Measurements from ENCODE around the gene SLFN12L. TPM values are rescaled to one million over a fixed set of nuclear protein-coding genes. Genes with fewer than 3 reads are reported as not detected.

SLFN12L gene
- total and polyA plus RNA-seq, 9 of the 15 experiments (the other 6 are each of a cell fraction or from before 2014, with no cell fraction given), result 0.04 to 0.31 (median 0.08) TPM; not detected in 3

DNA sequence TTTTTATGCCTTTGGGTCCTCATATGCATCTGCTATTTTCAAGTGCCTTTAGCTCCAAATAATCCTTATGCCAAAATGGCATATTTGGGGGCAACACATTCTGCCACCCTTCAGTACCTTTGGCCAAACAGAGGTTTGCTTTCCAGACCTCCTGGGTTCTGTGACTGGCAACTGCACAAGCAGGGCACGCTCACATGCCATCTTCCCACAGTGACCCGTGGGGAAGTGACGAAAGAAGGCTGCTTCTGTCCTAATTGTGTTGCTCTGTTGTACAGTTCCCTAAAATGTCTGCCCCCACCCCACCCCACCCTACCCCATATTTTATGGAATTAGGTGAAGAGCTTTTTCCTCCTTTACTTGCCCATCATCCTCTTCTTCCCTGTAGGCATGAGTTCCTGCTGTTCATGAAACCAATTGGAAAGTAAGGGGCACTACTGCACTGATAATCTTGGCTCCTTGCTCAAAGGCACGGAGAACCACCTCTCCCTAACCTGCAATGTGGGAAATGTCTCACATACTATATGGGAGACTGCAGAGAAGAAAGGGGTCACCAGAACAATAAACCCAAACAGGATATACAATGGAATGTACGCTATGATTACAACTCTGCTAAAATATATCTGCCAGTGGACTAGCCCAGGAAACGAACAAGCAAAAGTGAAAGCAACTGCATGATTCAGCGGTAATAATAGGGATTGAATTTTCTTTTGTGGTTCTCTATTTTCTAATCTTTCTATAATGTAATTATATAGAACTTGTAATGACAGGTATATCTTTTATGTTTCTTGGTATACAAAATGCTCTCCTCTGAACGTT is 3.3 kb upstream of the SLFN12L start (continued):
- TF ChIP-seq, protein P1, sequence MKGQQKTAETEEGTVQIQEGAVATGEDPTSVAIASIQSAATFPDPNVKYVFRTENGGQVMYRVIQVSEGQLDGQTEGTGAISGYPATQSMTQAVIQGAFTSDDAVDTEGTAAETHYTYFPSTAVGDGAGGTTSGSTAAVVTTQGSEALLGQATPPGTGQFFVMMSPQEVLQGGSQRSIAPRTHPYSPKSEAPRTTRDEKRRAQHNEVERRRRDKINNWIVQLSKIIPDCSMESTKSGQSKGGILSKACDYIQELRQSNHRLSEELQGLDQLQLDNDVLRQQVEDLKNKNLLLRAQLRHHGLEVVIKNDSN (CRISPR knock-in tag; IDR thresholded peaks at IDR 0.05), result no peak
- TF ChIP-seq MIER1 (IDR thresholded peaks at IDR 0.05; ENCODE audit: low read depth), result no peak
- TF ChIP-seq RBM22 (IDR thresholded peaks at IDR 0.05; ENCODE audit: low read depth, low read length, poor library complexity, severe bottlenecking), result no peak
- TF ChIP-seq, protein P2, sequence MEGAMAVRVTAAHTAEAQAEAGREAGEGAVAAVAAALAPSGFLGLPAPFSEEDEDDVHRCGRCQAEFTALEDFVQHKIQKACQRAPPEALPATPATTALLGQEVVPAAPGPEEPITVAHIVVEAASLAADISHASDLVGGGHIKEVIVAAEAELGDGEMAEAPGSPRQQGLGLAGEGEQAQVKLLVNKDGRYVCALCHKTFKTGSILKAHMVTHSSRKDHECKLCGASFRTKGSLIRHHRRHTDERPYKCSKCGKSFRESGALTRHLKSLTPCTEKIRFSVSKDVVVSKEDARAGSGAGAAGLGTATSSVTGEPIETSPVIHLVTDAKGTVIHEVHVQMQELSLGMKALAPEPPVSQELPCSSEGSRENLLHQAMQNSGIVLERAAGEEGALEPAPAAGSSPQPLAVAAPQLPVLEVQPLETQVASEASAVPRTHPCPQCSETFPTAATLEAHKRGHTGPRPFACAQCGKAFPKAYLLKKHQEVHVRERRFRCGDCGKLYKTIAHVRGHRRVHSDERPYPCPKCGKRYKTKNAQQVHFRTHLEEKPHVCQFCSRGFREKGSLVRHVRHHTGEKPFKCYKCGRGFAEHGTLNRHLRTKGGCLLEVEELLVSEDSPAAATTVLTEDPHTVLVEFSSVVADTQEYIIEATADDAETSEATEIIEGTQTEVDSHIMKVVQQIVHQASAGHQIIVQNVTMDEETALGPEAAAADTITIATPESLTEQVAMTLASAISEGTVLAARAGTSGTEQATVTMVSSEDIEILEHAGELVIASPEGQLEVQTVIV (CRISPR knock-in tag; IDR thresholded peaks at IDR 0.05; ENCODE audit: borderline replicate concordance), result no peak
- TF ChIP-seq, protein P3, sequence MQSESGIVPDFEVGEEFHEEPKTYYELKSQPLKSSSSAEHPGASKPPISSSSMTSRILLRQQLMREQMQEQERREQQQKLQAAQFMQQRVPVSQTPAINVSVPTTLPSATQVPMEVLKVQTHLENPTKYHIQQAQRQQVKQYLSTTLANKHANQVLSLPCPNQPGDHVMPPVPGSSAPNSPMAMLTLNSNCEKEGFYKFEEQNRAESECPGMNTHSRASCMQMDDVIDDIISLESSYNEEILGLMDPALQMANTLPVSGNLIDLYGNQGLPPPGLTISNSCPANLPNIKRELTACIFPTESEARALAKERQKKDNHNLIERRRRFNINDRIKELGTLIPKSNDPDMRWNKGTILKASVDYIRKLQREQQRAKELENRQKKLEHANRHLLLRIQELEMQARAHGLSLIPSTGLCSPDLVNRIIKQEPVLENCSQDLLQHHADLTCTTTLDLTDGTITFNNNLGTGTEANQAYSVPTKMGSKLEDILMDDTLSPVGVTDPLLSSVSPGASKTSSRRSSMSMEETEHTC (IDR thresholded peaks at IDR 0.05), result no peak
- TF ChIP-seq TAF15 (IDR thresholded peaks at IDR 0.05; ENCODE audit: low read depth, low read length), result no peak
- TF ChIP-seq PURB (CRISPR knock-in tag; IDR thresholded peaks at IDR 0.05; ENCODE audit: low read depth), result no peak
- no peak for TF ChIP-seq ZFPM2 (CRISPR knock-in tag; IDR thresholded peaks at IDR 0.05)
- no peak for TF ChIP-seq PHF21A (IDR thresholded peaks at IDR 0.05; ENCODE audit: borderline replicate concordance, low read depth)
- TF ChIP-seq, protein P4, sequence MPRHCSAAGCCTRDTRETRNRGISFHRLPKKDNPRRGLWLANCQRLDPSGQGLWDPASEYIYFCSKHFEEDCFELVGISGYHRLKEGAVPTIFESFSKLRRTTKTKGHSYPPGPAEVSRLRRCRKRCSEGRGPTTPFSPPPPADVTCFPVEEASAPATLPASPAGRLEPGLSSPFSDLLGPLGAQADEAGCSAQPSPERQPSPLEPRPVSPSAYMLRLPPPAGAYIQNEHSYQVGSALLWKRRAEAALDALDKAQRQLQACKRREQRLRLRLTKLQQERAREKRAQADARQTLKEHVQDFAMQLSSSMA (CRISPR knock-in tag; IDR thresholded peaks at IDR 0.05), result no peak
- TF ChIP-seq, protein P5, sequence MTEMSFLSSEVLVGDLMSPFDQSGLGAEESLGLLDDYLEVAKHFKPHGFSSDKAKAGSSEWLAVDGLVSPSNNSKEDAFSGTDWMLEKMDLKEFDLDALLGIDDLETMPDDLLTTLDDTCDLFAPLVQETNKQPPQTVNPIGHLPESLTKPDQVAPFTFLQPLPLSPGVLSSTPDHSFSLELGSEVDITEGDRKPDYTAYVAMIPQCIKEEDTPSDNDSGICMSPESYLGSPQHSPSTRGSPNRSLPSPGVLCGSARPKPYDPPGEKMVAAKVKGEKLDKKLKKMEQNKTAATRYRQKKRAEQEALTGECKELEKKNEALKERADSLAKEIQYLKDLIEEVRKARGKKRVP (CRISPR knock-in tag; IDR thresholded peaks at IDR 0.05), result no peak
- no peak for TF ChIP-seq ZNF408 (CRISPR knock-in tag; IDR thresholded peaks at IDR 0.05; ENCODE audit: low read depth)
- no peak for TF ChIP-seq NFYB (IDR thresholded peaks at IDR 0.05; ENCODE audit: extremely low read depth, insufficient read length)
- TF ChIP-seq SPI1 (IDR thresholded peaks at IDR 0.05; ENCODE audit: borderline replicate concordance, low read depth, low read length), result 0 out of 2 replicates have a peak, but pooled peaks have one; percentile 34
- no peak for TF ChIP-seq ESRRB (CRISPR knock-in tag; IDR thresholded peaks at IDR 0.05; ENCODE audit: borderline replicate concordance)
- no peak for TF ChIP-seq CHD1 (IDR thresholded peaks at IDR 0.05; ENCODE audit: low read length)

All from K562 (cell line).